Large intestine (tissue), 3 donors: ENCODE results near the gene DDN. TPM values are rescaled to one million over a fixed set of nuclear protein-coding genes. Genes with fewer than 3 reads are reported as not detected.

Source experiments
- DNase-seq, 2 donors: peaks; one replicate each; pipeline versions ENCODE4 v3.0.0 to v3.0.0-alpha.2; 2013
- H3K27ac ChIP-seq: one replicate; pipeline ENCODE4 v1.5.1; 2013; ENCODE audit warnings: low read length
- H3K27me3 ChIP-seq: 2 replicates; pipeline ENCODE4 v1.6.1; 2013; ENCODE audit warnings: low read length; ENCODE audit not compliant: control insufficient read depth, insufficient read depth
- H3K36me3 ChIP-seq: 2 replicates; pipeline ENCODE4 v1.6.1; 2013; ENCODE audit warnings: low read length; ENCODE audit not compliant: control insufficient read depth, insufficient read depth
- H3K4me1 ChIP-seq: one replicate; pipeline ENCODE4 v1.6.1; 2013; ENCODE audit warnings: low read length; ENCODE audit not compliant: control insufficient read depth, insufficient read depth
- H3K4me3 ChIP-seq: one replicate; pipeline ENCODE4 v1.5.1; 2013; ENCODE audit warnings: low read length
- H3K9me3 ChIP-seq: one replicate; pipeline ENCODE4 v1.6.1; 2013; ENCODE audit warnings: mild to moderate bottlenecking, low read depth, low read length, moderate library complexity; ENCODE audit not compliant: control insufficient read depth
- WGBS: methylation state at CpG from one replicate; pipeline ENCODE4 v1.1.5; 2013; ENCODE audit warnings: low lambda C conversion rate; ENCODE audit not compliant: insufficient coverage; 5-methylcytosine and 5-hydroxymethylcytosine counted together
- polyA plus RNA-seq: library from polyadenylated mRNA; unstranded; fragments of 120-200 nt; gene quantifications from one replicate; pipeline ENCODE4 v1.2.1, GENCODE V29; 2013

The DDN gene
- polyA plus RNA-seq, 1 donor, result 0.43 TPM

GRCh38 chr12:48965298-48965838 lies 33.8 kb downstream of the DDN start:
- peaks cover 3% of the 10 kb centered on the region for H3K9me3 ChIP-seq
- no peaks in the 10 kb centered on the region for H3K36me3 ChIP-seq
- peaks cover 38% of the 10 kb centered on the region for H3K27me3 ChIP-seq
- H3K4me1 ChIP-seq, result peaks cover 12% of the 10 kb centered on the region
- no peak overlapping the region for H3K4me3 ChIP-seq
- no peak overlapping the region for H3K27ac ChIP-seq
- DNase-seq, result no peak

- DNase-seq, result no peak
- no peaks in the 10 kb centered on the region for H3K4me1 ChIP-seq
- peaks cover 12% of the 10 kb centered on the region for H3K27me3 ChIP-seq
- H3K9me3 ChIP-seq, result no peaks in the 10 kb centered on the region
- H3K27ac ChIP-seq, result no peak overlapping the region
- H3K4me3 ChIP-seq, result no peak overlapping the region
- no peaks in the 10 kb centered on the region for H3K36me3 ChIP-seq
These were observed 37.4 kb downstream of the DDN start for GRCh38 chr12:48961801-48962200.

GRCh38 chr12:48961331-48961730 lies 37.8 kb downstream of the DDN start:
- DNase-seq, result no peak
- no peaks in the 10 kb centered on the region for H3K9me3 ChIP-seq
- no peaks in the 10 kb centered on the region for H3K36me3 ChIP-seq
- H3K27me3 ChIP-seq, result peaks cover 11% of the 10 kb centered on the region
- no peak overlapping the region for H3K27ac ChIP-seq
- no peaks in the 10 kb centered on the region for H3K4me1 ChIP-seq
- no CpG with 5 or more reads among the region's 4 CpGs for WGBS
- no peak overlapping the region for H3K4me3 ChIP-seq

- Histone ChIP-seq H3K9me3 (no peaks in the 10 kb centered on the region), H3K4me1 (peaks cover 2% of the 10 kb centered on the region), H3K36me3 (no peaks in the 10 kb centered on the region), H3K4me3 (no peak overlapping the region), H3K27ac (no peak overlapping the region), H3K27me3 (peaks cover 6% of the 10 kb centered on the region)
- DNase-seq, result no peak
- no CpG with 5 or more reads among the region's 3 CpGs for WGBS
These were observed 38.3 kb downstream of the DDN start for GRCh38 chr12:48960834-48961233.

- Histone ChIP-seq H3K27ac (peak overlapping the region; percentile 34), H3K36me3 (peaks cover 6% of the 10 kb centered on the region), H3K4me3 (peak overlapping the region; percentile 99), H3K4me1 (peaks cover 6% of the 10 kb centered on the region), H3K9me3 (no peaks in the 10 kb centered on the region), H3K27me3 (no peaks in the 10 kb centered on the region)
- 13% methylated on average over 1 of the region's 3 CpGs for WGBS
- DNase-seq, result no peak
These were observed 41.2 kb downstream of the DDN start for GRCh38 chr12:48958049-48958388.

- Histone ChIP-seq H3K4me1 (peaks cover 6% of the 10 kb centered on the region), H3K9me3 (no peaks in the 10 kb centered on the region), H3K27me3 (no peaks in the 10 kb centered on the region), H3K4me3 (peak within 1 kb of the TSS; percentile 99), H3K36me3 (peaks cover 12% of the 10 kb centered on the region), H3K27ac (peak within 1 kb of the TSS; percentile 93)
- DNase-seq, result peak; percentile 95
- whole genome bisulfite sequencing, result no CpG with 5 or more reads among the region's 58 CpGs
These were observed 41.8 kb downstream of the DDN start, which contains the start of gene ARF3 for GRCh38 chr12:48957141-48958048. Gene ARF3, minus strand, starts transcription at chr12:48957487. Its CDS starts 16,392 bp downstream, at chr12:48941095.

- Histone ChIP-seq H3K4me1 (peaks cover 6% of the 10 kb centered on the region), H3K9me3 (no peaks in the 10 kb centered on the region), H3K36me3 (peaks cover 17% of the 10 kb centered on the region), H3K27ac (peak overlapping the region; percentile 93), H3K27me3 (no peaks in the 10 kb centered on the region), H3K4me3 (peak overlapping the region; percentile 99)
- no CpG with 5 or more reads among the region's 29 CpGs for WGBS
- peak; percentile 87 to 88 for DNase-seq
These were observed 42.7 kb downstream of the DDN start for GRCh38 chr12:48956279-48957140.

- H3K9me3 ChIP-seq, result no peaks in the 10 kb centered on the region
- WGBS, result no CpG with 5 or more reads among the region's 3 CpGs
- no peak overlapping the region for H3K4me3 ChIP-seq
- no peaks in the 10 kb centered on the region for H3K27me3 ChIP-seq
- peaks cover 6% of the 10 kb centered on the region for H3K4me1 ChIP-seq
- no peak overlapping the region for H3K27ac ChIP-seq
- H3K36me3 ChIP-seq, result peaks cover 18% of the 10 kb centered on the region
- DNase-seq, result no peak
These were observed 44.2 kb downstream of the DDN start for GRCh38 chr12:48954841-48955501.

- Histone ChIP-seq H3K27me3 (no peaks in the 10 kb centered on the region), H3K27ac (no peak overlapping the region), H3K4me3 (no peak overlapping the region), H3K4me1 (peaks cover 6% of the 10 kb centered on the region), H3K9me3 (no peaks in the 10 kb centered on the region), H3K36me3 (peaks cover 21% of the 10 kb centered on the region)
- no CpG with 5 or more reads among the region's 3 CpGs for WGBS
- no peak for DNase-seq
These were observed 45.1 kb downstream of the DDN start for GRCh38 chr12:48954061-48954460.

- WGBS, result no CpG with 5 or more reads among the region's 4 CpGs
- H3K27ac ChIP-seq, result no peak overlapping the region
- H3K36me3 ChIP-seq, result peaks cover 21% of the 10 kb centered on the region
- H3K9me3 ChIP-seq, result no peaks in the 10 kb centered on the region
- H3K4me1 ChIP-seq, result peaks cover 6% of the 10 kb centered on the region
- no peak overlapping the region for H3K4me3 ChIP-seq
- no peak for DNase-seq
- H3K27me3 ChIP-seq, result no peaks in the 10 kb centered on the region
These were observed 46.5 kb downstream of the DDN start for GRCh38 chr12:48952691-48953090.
